ENCODE measurements around the gene SAMHD1. TPM values are rescaled to one million over a fixed set of nuclear protein-coding genes. Genes with fewer than 3 reads are reported as not detected.
A peak's percentile ranks its signal among the peaks of the same experiment; 100 is the strongest.

Gene SAMHD1
- total and polyA plus RNA-seq, 2 of the 8 experiments (the other 6 are each of a cell fraction or from before 2014, with no cell fraction given): 22.0 to 37.1 TPM

DNA sequence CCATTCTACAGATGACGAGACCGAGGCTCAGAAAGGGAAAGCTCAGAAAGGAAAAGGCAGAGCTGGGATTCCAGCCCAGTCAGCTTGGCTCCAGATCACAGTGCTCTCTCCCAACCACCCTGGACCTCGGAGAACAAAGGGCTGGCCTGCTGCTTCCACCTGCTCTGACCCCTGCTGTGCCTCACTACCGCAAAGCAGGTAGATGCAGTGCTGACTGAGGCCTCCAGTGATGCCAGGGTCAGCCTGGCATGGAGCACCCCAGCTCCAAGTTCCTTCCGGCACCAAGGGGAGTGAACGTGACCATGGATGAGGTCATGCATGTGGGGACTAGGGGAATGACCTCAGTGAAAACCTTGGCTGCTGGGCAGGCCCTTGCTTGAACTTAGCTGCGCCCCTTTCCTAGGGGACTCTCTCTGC, 96.3 kb downstream of the SAMHD1 start:
- Histone ChIP-seq H2BK5ac (ENCODE audit: low read depth, low read length) (0 out of 2 replicates have a peak overlapping the region, but pooled peaks have one; percentile 37), H3K56ac (replicated peaks; ENCODE audit: insufficient read length, low read depth, low read length) (no peak overlapping the region), H3K27ac (ENCODE audit: low read depth, low read length) (no peak overlapping the region), H3K4me3 (ENCODE audit: extremely low read depth in 1 of 4, insufficient read depth in 2 of 4, low read depth in 3 of 4, low read length in 4 of 4) (no peak overlapping the region), H3K14ac (ENCODE audit: insufficient read length) (no peak overlapping the region), H2BK120ac (replicated peaks; ENCODE audit: low read depth, low read length) (no peak overlapping the region), H3K4ac (replicated peaks; ENCODE audit: insufficient read length, low read depth, low read length) (no peak overlapping the region), H3K9me3 (ENCODE audit: insufficient read depth in 2 of 2, low read depth in 1 of 2, low read length in 1 of 2) (peaks cover 3 to 4% of the 10 kb centered on the region in 2 experiments; a peak in 3 of 4 replicates), H3K9ac (replicated peaks in 1 of 4; ENCODE audit: extremely low read depth in 1 of 4, low read depth in 3 of 4, low read length in 3 of 4) (no peak overlapping the region), H2BK12ac (ENCODE audit: low read depth, low read length) (peak overlapping the region; percentile 19; the same call in 1 of the 2 replicates), H2AK5ac (ENCODE audit: low read depth, low read length) (no peak overlapping the region), H3K79me2 (ENCODE audit: control insufficient read depth in 1 of 2, insufficient read depth in 2 of 2, low read length in 2 of 2) (peaks cover 0 to 47% of the 10 kb centered on the region in 2 experiments; a peak in 2 of 4 replicates), H3K27me3 (replicated peaks in 1 of 4; ENCODE audit: control insufficient read depth in 3 of 4, extremely low read depth in 1 of 4, insufficient read depth in 3 of 4, low read length in 3 of 4) (no peaks in the 10 kb centered on the region), H3K23me2 (ENCODE audit: low read depth, low read length) (peaks cover 2% of the 10 kb centered on the region; the same call in 1 of the 2 replicates), H4K20me1 (replicated peaks in 1 of 2; ENCODE audit: control insufficient read depth in 1 of 2, insufficient read depth in 2 of 2, low read length in 2 of 2) (peaks cover 6 to 20% of the 10 kb centered on the region in 2 experiments), H3K4me2 (ENCODE audit: insufficient read depth in 1 of 2, low read depth in 2 of 2, low read length in 2 of 2) (no peak overlapping the region), H2BK15ac (ENCODE audit: low read length) (no peak overlapping the region), H2AFZ (ENCODE audit: low read length) (no peak overlapping the region), H3K23ac (ENCODE audit: insufficient read length) (no peak overlapping the region), H4K8ac (ENCODE audit: extremely low read depth, insufficient read depth, low read length) (0 out of 2 replicates have a peak overlapping the region, but pooled peaks have one; percentile 5), H3K18ac (ENCODE audit: extremely low read depth, low read length) (no peak overlapping the region), H4K5ac (ENCODE audit: insufficient read length, low read depth, low read length) (no peak overlapping the region), H4K91ac (replicated peaks; ENCODE audit: insufficient read length, low read length) (no peak overlapping the region), H3K4me1 (replicated peaks in 1 of 4; ENCODE audit: control insufficient read depth in 3 of 4, insufficient read depth in 4 of 4, low read length in 3 of 4) (peaks cover 0 to 13% (median 10%) of the 10 kb centered on the region in 4 experiments; a peak in 5 of 7 replicates), H2BK20ac (ENCODE audit: low read length) (no peak overlapping the region), H3K36me3 (ENCODE audit: control insufficient read depth in 2 of 4, insufficient read depth in 4 of 4, low read length in 3 of 4) (peaks cover 0 to 4% (median 0%) of the 10 kb centered on the region in 4 experiments; a peak in 1 of 8 replicates), H3K79me1 (ENCODE audit: low read depth, low read length) (peaks cover 21% of the 10 kb centered on the region)
- WGBS, 2 experiments (ENCODE audit: extremely low coverage in 1 of 2, insufficient coverage in 1 of 2, insufficient read length in 1 of 2, insufficient replicate concordance in 2 of 2, low coverage in 1 of 2, low lambda C conversion rate in 2 of 2, missing lambda C conversion rate in 1 of 2): 84% methylated on average over 7 of the region's 7 CpGs; no CpG with 5 or more reads in 1 of the 2 experiments
- CTCF ChIA-PET (ENCODE audit: partially characterized antibody): interaction anchor here (0.8 to 4.6 kb wide), 16 partner anchors 8 to 455 kb away, joined by 3 to 16 read pairs (median 5); partner anchors contain the start of gene DSN1
- FAIRE-seq: no peak
- TF ChIP-seq SP4 (IDR thresholded peaks at IDR 0.05; ENCODE audit: low read length): no peak
- peak; percentile 81 for TF ChIP-seq KDM1A (IDR thresholded peaks at IDR 0.05; ENCODE audit: borderline replicate concordance, low read length)
- TF ChIP-seq, protein P1, sequence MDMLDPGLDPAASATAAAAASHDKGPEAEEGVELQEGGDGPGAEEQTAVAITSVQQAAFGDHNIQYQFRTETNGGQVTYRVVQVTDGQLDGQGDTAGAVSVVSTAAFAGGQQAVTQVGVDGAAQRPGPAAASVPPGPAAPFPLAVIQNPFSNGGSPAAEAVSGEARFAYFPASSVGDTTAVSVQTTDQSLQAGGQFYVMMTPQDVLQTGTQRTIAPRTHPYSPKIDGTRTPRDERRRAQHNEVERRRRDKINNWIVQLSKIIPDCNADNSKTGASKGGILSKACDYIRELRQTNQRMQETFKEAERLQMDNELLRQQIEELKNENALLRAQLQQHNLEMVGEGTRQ (IDR thresholded peaks at IDR 0.05; ENCODE audit: low read length): no peak
- TF ChIP-seq SRF (IDR thresholded peaks at IDR 0.05; ENCODE audit: low read depth, low read length): no peak
- no peak for DNase-seq (ENCODE audit: low read depth in 1 of 2, low spot score in 2 of 2)
- POLR2A ChIA-PET (ENCODE audit: partially characterized antibody): interaction anchor here (1.4 to 7.9 kb wide), 5 partner anchors 8 to 30 kb away, joined by 3 to 54 read pairs (median 14); a partner anchor contains a TSS
